D721Med (cell line): Measurements from ENCODE around the gene LRRC8E.
A peak's percentile ranks its signal among the peaks of the same experiment; 100 is the strongest.

Experiments used
- DNase-seq: peaks from one replicate; pipeline ENCODE4 v3.0.0; 2011; ENCODE audit warnings: low spot score; ENCODE audit not compliant: insufficient read length
- FAIRE-seq: peaks from 2 replicates; lab custom pipeline; 2011; peaks lifted over from hg19 to GRCh38; lab: Jason Lieb, UNC
- TF ChIP-seq, protein P1 (sequence below): IDR thresholded peaks from 2 replicates; pipeline ENCODE4 v1.5.1; 2012; ENCODE audit warnings: mild to moderate bottlenecking, control low read depth; ENCODE audit not compliant: insufficient read depth; ENCODE audit errors: missing control alignments

The LRRC8E gene

GRCh38 chr19:7934766-7935165 is 46.5 kb downstream of the LRRC8E start:
- TF ChIP-seq, protein P1, sequence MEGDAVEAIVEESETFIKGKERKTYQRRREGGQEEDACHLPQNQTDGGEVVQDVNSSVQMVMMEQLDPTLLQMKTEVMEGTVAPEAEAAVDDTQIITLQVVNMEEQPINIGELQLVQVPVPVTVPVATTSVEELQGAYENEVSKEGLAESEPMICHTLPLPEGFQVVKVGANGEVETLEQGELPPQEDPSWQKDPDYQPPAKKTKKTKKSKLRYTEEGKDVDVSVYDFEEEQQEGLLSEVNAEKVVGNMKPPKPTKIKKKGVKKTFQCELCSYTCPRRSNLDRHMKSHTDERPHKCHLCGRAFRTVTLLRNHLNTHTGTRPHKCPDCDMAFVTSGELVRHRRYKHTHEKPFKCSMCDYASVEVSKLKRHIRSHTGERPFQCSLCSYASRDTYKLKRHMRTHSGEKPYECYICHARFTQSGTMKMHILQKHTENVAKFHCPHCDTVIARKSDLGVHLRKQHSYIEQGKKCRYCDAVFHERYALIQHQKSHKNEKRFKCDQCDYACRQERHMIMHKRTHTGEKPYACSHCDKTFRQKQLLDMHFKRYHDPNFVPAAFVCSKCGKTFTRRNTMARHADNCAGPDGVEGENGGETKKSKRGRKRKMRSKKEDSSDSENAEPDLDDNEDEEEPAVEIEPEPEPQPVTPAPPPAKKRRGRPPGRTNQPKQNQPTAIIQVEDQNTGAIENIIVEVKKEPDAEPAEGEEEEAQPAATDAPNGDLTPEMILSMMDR, result no peak
- no peak for DNase-seq
- no peak for FAIRE-seq

GRCh38 chr19:7940841-7941240 is 52.5 kb downstream of the LRRC8E start:
- no peak for FAIRE-seq
- no peak for DNase-seq
- TF ChIP-seq, protein P1, result no peak

GRCh38 chr19:7941895-7942596 is 53.7 kb downstream of the LRRC8E start:
- DNase-seq (no peak), FAIRE-seq (no peak)
- TF ChIP-seq, protein P1, result no peak

DNA sequence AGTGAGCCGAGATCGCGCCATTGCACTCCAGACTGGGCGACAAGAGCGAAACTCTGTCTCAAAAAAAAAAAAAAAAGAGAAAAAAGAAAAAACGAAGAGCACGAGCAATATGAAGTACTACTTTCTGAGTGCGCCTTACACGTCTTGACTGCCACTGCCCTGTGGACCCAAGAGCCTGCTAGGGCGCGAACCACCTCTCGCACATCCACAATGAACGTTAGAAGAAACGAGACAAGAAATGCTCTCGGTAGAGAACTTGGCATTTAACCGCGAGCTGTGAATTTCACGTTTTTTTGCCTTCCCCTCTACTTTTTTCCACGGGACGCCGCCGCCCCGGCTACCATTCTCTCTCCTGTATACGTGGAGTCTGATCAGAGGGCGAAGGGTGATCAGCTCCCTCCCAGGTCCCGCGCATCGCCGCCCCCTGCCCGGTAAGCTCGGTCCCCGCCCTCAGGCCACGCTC is 54.7 kb downstream of the LRRC8E start:
- TF ChIP-seq, protein P1, result no peak
- no peak for FAIRE-seq
- DNase-seq, result no peak

GRCh38 chr19:7943444-7944176 is 55.3 kb downstream of the LRRC8E start, which contains the start of gene TIMM44:
Gene TIMM44, minus strand, starts transcription at chr19:7943666. Its CDS starts 15 bp downstream, at chr19:7943651.
- FAIRE-seq, result no peak
- TF ChIP-seq, protein P1, result no peak
- peak; percentile 73 for DNase-seq

GRCh38 chr19:7944177-7944761 is 56.0 kb downstream of the LRRC8E start:
- FAIRE-seq, result no peak
- no peak for DNase-seq
- TF ChIP-seq, protein P1, result peak; percentile 73
